SK-N-MC (cell line): ENCODE data around the gene CYP51A1.

Source experiments
- FOXP2 ChIP-seq: optimal IDR thresholded peaks from 2 replicates; pipeline ENCODE3; 2011; ENCODE audit warnings: mild to moderate bottlenecking, moderate library complexity; ENCODE audit not compliant: insufficient read depth; ENCODE audit errors: extremely low read length, control extremely low read depth
- POLR2AphosphoS5 ChIP-seq: IDR thresholded peaks from 2 replicates; pipeline ENCODE4 v1.6.1; 2012; ENCODE audit warnings: mild to moderate bottlenecking, low read depth, low read length, borderline replicate concordance

DNA sequence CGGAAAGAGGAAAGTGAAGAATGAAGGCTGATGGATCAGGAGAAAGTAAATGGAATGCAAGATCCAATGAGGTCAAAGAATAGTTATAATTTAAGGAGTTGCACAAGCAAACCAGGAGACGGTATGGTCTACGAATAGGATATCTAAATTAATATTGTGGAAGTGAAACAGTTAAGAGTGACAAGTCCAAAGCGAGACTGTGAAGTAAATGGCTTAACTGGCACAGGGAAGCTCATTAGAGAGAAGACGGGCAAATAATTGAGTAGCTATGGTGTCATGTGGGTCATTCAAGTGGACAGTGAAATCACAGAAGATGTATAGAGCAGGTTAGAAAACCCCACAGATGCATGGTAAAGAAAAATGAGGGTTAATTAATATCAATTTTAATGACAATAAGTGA is 3.2 kb downstream of the CYP51A1 start:
- TF ChIP-seq POLR2AphosphoS5 (no peak), FOXP2 (no peak)
